Liver (tissue), 3 donors: Measurements from ENCODE around the gene IP6K2.

Experiments used
- ATF3 ChIP-seq: IDR thresholded peaks from 2 replicates; pipeline ENCODE4 v1.6.1; 2016; ENCODE audit warnings: antibody characterized with exemption
- CTCF ChIP-seq: fragments of 150-350 bp; IDR thresholded peaks from 2 replicates; pipeline ENCODE4 v1.5.1; 2017; ENCODE audit warnings: improper control_type of control experiment, low read depth, low read length; ENCODE audit not compliant: missing input control
- MAX ChIP-seq: IDR thresholded peaks from 2 replicates; pipeline ENCODE4 v1.6.1; 2016; ENCODE audit warnings: antibody characterized with exemption
- REST ChIP-seq: IDR thresholded peaks from 2 replicates; pipeline ENCODE4 v1.6.1; 2016; ENCODE audit warnings: antibody characterized with exemption, mild to moderate bottlenecking
- donor health status: healthy.
- donor health status: healthy.

- TF ChIP-seq MAX (no peak), ATF3 (no peak), CTCF (no peak), REST (no peak)
Observed at GRCh38 chr3:48674505-48674904, 42.5 kb downstream of the IP6K2 start.
